HUES64 (cell line): Measurements from ENCODE around the gene SMIM24.
"Not testable (repeated sequence)": the region's sequence is repeated elsewhere in the genome, so short reads cannot be mapped to it uniquely, and the experiment has no call there.

Source experiments
- H3K27ac ChIP-seq: 2 replicates; pipeline ENCODE4 v1.7.0; 2013; ENCODE audit warnings: low read depth, low read length, inconsistent platforms
- H3K27me3 ChIP-seq: 2 replicates; pipeline ENCODE4 v1.6.1; 2013; ENCODE audit warnings: mild to moderate bottlenecking, low read length; ENCODE audit not compliant: insufficient read depth
- H3K36me3 ChIP-seq: 2 replicates; pipeline ENCODE4 v1.6.1; 2013; ENCODE audit warnings: mild to moderate bottlenecking, low read length; ENCODE audit not compliant: insufficient read depth
- H3K4me1 ChIP-seq: 2 replicates; pipeline ENCODE4 v1.6.1; 2013; ENCODE audit warnings: mild to moderate bottlenecking, low read length, moderate library complexity; ENCODE audit not compliant: insufficient read depth
- H3K4me3 ChIP-seq: 2 replicates; pipeline ENCODE4 v1.5.1; 2013; ENCODE audit warnings: mild to moderate bottlenecking, low read length, moderate library complexity
- H3K9ac ChIP-seq: 2 replicates; pipeline ENCODE4 v1.6.1; 2013; ENCODE audit warnings: mild to moderate bottlenecking, low read depth, low read length
- H3K9me3 ChIP-seq: 2 replicates; pipeline ENCODE4 v1.6.1; 2013; ENCODE audit warnings: low read depth, low read length; ENCODE audit not compliant: insufficient read depth
- WGBS: fragments of 150-250, 120-280 bp; methylation state at CpG from one replicate; pipeline ENCODE4 v1.1.7; 2013; ENCODE audit warnings: missing lambda C conversion rate; 5-methylcytosine and 5-hydroxymethylcytosine counted together

Gene SMIM24

GRCh38 chr19:3450796-3451411, 29.4 kb downstream of the SMIM24 start:
- Histone ChIP-seq H3K4me3 (no peak overlapping the region), H3K36me3 (no peaks in the 10 kb centered on the region), H3K9me3 (no peaks in the 10 kb centered on the region), H3K4me1 (no peaks in the 10 kb centered on the region), H3K9ac (no peak overlapping the region), H3K27me3 (no peaks in the 10 kb centered on the region), H3K27ac (no peak overlapping the region)
- WGBS: 89% methylated on average over 12 of the region's 12 CpGs

- Histone ChIP-seq H3K4me1 (peaks cover 8% of the 10 kb centered on the region), H3K36me3 (no peaks in the 10 kb centered on the region), H3K4me3 (no peak overlapping the region), H3K27me3 (no peaks in the 10 kb centered on the region), H3K27ac (no peak overlapping the region), H3K9ac (no peak overlapping the region), H3K9me3 (no peaks in the 10 kb centered on the region)
- 89% methylated on average over 28 of the region's 28 CpGs for WGBS
These were observed 31.6 kb downstream of the SMIM24 start for GRCh38 chr19:3448616-3449334.

DNA sequence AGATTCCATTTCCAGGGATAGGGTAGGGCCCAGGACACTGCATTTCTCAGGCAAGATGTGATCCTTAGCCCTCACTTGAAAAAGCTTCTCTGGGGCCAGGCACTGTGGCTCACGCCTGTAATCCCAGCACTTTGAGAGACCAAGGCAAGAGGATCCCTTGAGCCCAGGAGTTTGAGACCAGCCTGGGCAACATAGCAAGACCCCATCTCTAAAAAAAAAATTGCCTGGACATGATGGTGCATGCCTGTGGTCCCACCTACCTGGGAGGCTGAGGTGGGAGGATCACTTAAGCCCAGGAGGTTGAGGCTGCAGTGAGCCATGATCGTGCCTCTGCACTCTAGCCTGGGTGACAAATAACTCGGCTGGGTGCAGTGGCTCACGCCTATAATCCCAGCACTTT, 33.7 kb downstream of the SMIM24 start:
- not testable (repeated sequence) for H3K4me3 ChIP-seq, H3K27ac ChIP-seq, H3K36me3 ChIP-seq, H3K9me3 ChIP-seq, H3K27me3 ChIP-seq, H3K9ac ChIP-seq
- 88% methylated on average over 4 of the region's 4 CpGs for WGBS
- H3K4me1 ChIP-seq: peaks cover 12% of the 10 kb centered on the region

GRCh38 chr19:3444695-3445234, 35.6 kb downstream of the SMIM24 start:
- Histone ChIP-seq H3K36me3 (no peaks in the 10 kb centered on the region), H3K4me3 (no peak overlapping the region; the same call in 1 of the 2 replicates), H3K27me3 (no peaks in the 10 kb centered on the region), H3K9me3 (no peaks in the 10 kb centered on the region), H3K27ac (no peak overlapping the region; the same call in 1 of the 2 replicates), H3K4me1 (peaks cover 12% of the 10 kb centered on the region), H3K9ac (no peak overlapping the region)
- 69% methylated on average over 24 of the region's 24 CpGs for WGBS

DNA sequence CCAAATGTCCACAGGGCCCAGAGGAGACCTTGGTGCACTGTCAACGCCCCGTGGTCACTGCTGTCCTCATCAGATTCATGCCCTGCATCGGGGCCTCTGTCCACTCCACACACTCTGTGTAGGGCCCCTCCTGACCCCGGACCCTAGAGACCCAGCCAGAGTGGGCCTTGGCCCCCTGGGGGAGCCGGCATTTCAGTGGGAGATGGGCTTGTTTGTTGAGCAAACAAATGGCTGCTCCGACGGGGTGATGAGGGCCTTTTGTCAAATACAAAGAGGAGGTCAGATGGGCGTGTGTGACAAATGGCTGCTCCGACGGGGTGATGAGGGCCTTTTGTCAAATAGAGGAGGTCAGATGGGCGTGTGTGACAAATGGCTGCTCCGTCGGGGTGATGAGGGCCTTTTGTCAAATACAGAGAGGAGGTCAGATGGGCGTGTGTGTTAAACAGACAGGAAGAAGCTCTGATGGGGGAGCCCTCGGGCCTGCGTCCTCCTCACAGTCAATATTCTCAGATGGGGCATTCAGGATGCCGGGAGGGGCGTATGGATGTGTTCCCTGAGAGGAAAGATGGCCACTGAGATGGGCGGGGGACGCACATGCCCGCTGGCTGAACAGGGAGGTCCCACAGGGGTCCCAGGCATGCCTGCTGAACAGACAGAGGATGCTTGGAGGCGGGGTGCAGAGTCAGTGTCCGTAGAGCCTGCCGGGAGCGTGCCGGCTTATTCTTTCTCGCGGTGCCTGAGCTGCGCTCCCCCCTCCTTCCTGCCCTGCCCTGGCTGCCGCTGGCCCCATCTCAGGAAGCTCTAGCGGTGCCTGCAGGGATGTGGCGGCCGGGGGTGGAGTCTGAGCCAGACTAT, 36.3 kb downstream of the SMIM24 start:
- H3K27me3 ChIP-seq: no peaks in the 10 kb centered on the region
- H3K9me3 ChIP-seq: no peaks in the 10 kb centered on the region
- no peaks in the 10 kb centered on the region for H3K36me3 ChIP-seq
- H3K4me1 ChIP-seq: peaks cover 12% of the 10 kb centered on the region
- 20% methylated on average over 33 of the region's 33 CpGs for WGBS
- H3K27ac ChIP-seq: peak overlapping the region; percentile 45; the same call in 1 of the 2 replicates
- H3K4me3 ChIP-seq: peak overlapping the region; percentile 12
- peak overlapping the region; percentile 13; the same call in 1 of the 2 replicates for H3K9ac ChIP-seq

- Histone ChIP-seq H3K9me3 (no peaks in the 10 kb centered on the region), H3K4me3 (no peak overlapping the region), H3K27me3 (no peaks in the 10 kb centered on the region), H3K36me3 (no peaks in the 10 kb centered on the region), H3K9ac (no peak overlapping the region), H3K27ac (no peak overlapping the region), H3K4me1 (peaks cover 12% of the 10 kb centered on the region)
- WGBS: 79% methylated on average over 15 of the region's 15 CpGs
These were observed 37.7 kb downstream of the SMIM24 start for GRCh38 chr19:3442487-3443071.

DNA sequence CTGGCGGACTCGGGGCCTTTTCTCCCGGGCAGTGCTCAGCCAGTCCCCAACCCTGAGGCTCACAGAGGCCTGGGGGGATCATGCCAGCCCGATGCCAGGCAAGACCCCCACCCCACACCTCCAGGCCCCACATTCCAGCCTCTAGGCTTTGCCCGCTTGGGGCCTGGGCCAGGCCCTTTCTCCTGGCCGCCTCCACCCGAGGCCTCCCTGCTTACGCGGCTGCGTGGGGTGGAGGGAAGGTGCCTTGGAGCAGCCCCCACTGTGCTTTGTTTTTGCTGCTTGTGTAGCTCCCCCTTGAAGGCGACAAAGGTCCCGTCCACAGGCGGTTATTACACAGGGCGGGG, 38.4 kb downstream of the SMIM24 start:
- Histone ChIP-seq H3K4me3 (no peak overlapping the region), H3K9ac (no peak overlapping the region), H3K9me3 (no peaks in the 10 kb centered on the region), H3K36me3 (no peaks in the 10 kb centered on the region), H3K27me3 (no peaks in the 10 kb centered on the region), H3K27ac (no peak overlapping the region), H3K4me1 (peaks cover 12% of the 10 kb centered on the region)
- WGBS: 82% methylated on average over 14 of the region's 14 CpGs

DNA sequence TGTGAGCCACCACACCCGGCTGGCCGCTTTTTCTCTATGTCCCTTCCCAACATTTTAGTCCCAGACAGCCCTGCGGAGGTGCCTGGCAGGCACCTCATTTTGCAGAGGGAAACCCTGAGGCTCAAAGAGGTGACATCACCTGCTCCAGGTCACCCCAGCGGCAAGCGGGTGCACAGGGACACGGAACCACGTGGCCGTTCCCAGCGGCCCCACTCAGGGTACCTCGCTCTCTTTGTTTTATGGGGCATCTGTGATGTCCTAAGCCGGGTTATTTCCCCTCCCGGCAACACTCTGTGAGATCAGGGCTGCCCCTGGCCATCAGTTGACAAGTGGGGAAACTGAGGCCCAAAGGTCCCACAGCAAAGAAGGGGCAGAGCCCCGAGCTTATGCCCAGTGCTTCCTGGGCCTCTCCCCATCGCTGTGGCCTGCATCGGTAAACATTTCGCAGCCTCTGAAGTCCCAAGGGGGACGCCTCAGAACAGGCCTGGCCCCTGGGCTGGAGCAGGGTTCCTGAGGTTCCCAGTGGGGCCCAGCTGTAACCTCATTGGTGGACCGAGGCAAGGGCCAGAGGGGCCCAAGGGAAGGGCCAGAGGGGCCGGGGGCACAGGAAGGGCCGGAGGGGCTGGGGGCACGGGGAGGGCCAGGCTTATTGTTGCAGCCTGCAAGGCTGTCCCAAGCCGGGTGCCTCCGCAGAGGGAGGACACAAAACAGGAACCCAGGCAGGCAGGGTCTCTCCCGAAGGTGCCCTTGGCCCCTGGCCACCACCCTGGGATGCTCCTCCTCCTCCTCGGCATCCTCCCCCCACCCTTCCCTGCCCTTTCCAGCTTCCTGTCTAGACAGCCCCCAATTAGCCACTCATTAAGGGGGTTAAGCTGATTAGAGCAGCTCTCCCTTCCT, 39.0 kb downstream of the SMIM24 start:
- Histone ChIP-seq H3K4me1 (peaks cover 12% of the 10 kb centered on the region), H3K36me3 (no peaks in the 10 kb centered on the region), H3K27ac (no peak overlapping the region), H3K9ac (no peak overlapping the region), H3K9me3 (no peaks in the 10 kb centered on the region), H3K27me3 (no peaks in the 10 kb centered on the region), H3K4me3 (no peak overlapping the region)
- WGBS: 88% methylated on average over 25 of the region's 25 CpGs

DNA sequence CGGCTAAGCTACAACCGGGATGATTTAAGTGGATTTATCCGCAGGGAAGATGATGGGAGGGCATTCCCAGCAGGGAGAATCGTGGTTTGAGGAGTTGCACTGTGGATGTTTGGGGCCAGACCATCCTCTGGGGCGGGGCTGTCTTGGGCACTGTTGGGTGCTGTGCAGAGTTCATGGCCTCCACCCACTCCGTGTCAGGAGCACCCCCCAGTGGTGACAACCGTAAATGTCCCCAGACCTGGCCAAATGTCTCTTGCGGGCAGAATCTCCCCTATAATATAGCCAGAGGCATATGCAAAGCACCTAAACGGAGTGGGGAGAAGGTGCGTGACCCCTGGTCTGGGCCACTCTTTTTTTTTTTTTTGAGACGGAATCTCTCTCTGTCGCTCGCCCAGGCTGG, 40.2 kb downstream of the SMIM24 start:
- Histone ChIP-seq H3K27me3 (no peaks in the 10 kb centered on the region), H3K36me3 (no peaks in the 10 kb centered on the region), H3K9me3 (no peaks in the 10 kb centered on the region), H3K27ac (no peak overlapping the region), H3K4me1 (peaks cover 12% of the 10 kb centered on the region), H3K4me3 (no peak overlapping the region), H3K9ac (no peak overlapping the region)
- WGBS: 55% methylated on average over 13 of the region's 13 CpGs
